A673 (cell line): Measurements from ENCODE around the gene SLC4A7. TPM values are rescaled to one million over a fixed set of nuclear protein-coding genes. Genes with fewer than 3 reads are reported as not detected.

ENCODE experiments used
- BruUV-seq: library from RNA; stranded (reverse); fragments of 400-500 nt; replicated peaks from 2 replicates; lab custom pipeline; 2021; lab: Mats Ljungman, UMichigan
- CTCF ChIA-PET: fragments of 300-600 bp; sonication (Branson Sonifier 250); formaldehyde crosslinking; loops from one replicate; lab custom pipeline; 2022; ENCODE audit warnings: antibody characterized with exemption; lab: Charles Lee
- POLR2A ChIA-PET: fragments of 300-600 bp; sonication (Branson Sonifier 250); formaldehyde crosslinking; loops from one replicate; lab custom pipeline; 2022; ENCODE audit warnings: antibody characterized with exemption; ENCODE audit not compliant: low non-redundant PET; lab: Charles Lee
- DNase-seq: peaks from one replicate; pipeline ENCODE4 v3.0.0-alpha.2; 2015; ENCODE audit warnings: low spot score
- H3K27ac ChIP-seq: fragments of 200-600 bp; sonication (generic); 2 replicates; pipeline ENCODE4 v1.5.1; 2016; ENCODE audit warnings: mixed run types, low read depth, mild to moderate bottlenecking, mixed read lengths, antibody characterized with exemption, low read length; ENCODE audit not compliant: poor library complexity, severe bottlenecking
- H3K27me3 ChIP-seq: fragments of 200-600 bp; sonication (generic); replicated peaks from 2 replicates; pipeline ENCODE4 v1.6.1; 2017; ENCODE audit warnings: mixed run types, low read depth, mild to moderate bottlenecking, mixed read lengths, antibody characterized with exemption, low read length; ENCODE audit not compliant: insufficient read depth, poor library complexity
- H3K36me3 ChIP-seq: fragments of 200-600 bp; sonication (generic); 2 replicates; pipeline ENCODE4 v1.6.1; 2016; ENCODE audit warnings: mixed run types, mild to moderate bottlenecking, mixed read lengths, antibody characterized with exemption, low read length; ENCODE audit not compliant: insufficient read depth, poor library complexity, severe bottlenecking
- H3K4me1 ChIP-seq: fragments of 200-600 bp; sonication (generic); 2 replicates; pipeline ENCODE4 v1.6.1; 2017; ENCODE audit warnings: mixed run types, mild to moderate bottlenecking, mixed read lengths, antibody characterized with exemption, low read length; ENCODE audit not compliant: insufficient read depth, poor library complexity, severe bottlenecking
- H3K4me3 ChIP-seq: fragments of 200-600 bp; sonication (generic); 2 replicates; pipeline ENCODE4 v1.5.1; 2016; ENCODE audit warnings: low read depth, mixed run types, mild to moderate bottlenecking, mixed read lengths, low read length; ENCODE audit not compliant: poor library complexity, severe bottlenecking
- H3K9me3 ChIP-seq: fragments of 200-600 bp; sonication (generic); 2 replicates; pipeline ENCODE4 v1.6.1; 2016; ENCODE audit warnings: mixed run types, low read depth, mild to moderate bottlenecking, mixed read lengths, antibody characterized with exemption, low read length; ENCODE audit not compliant: poor library complexity, severe bottlenecking
- EZH2 ChIP-seq: fragments of 200-600 bp; sonication (generic); IDR thresholded peaks from 2 replicates; pipeline ENCODE4 v1.6.1; 2017; ENCODE audit warnings: borderline replicate concordance, low read depth, mild to moderate bottlenecking, mixed read lengths, antibody characterized with exemption, low read length; ENCODE audit not compliant: poor library complexity, severe bottlenecking
- intact Hi-C: fragments of 100-400 bp; cut with micrococcal nuclease; formaldehyde crosslinking; loops from one replicate; pipeline ENCODE4 v1.10.0; 2022; ENCODE audit not compliant: unreplicated experiment
- total RNA-seq: library from RNA; stranded (reverse); gene quantifications from 2 replicates; pipeline ENCODE4 v1.2.3, GENCODE V29; 2021
- TF ChIP-seq, protein P1 (sequence below): fragments of 300-800, 200-600 bp; sonication (generic); conservative IDR thresholded peaks from 2 replicates; pipeline ENCODE4 v1.5.1; 2017; ENCODE audit warnings: low read depth, mild to moderate bottlenecking, antibody characterized with exemption, low read length, moderate library complexity, mixed read lengths

Gene SLC4A7
- total RNA-seq, 1 experiment from 2014 or later: 22.6 TPM

DNA sequence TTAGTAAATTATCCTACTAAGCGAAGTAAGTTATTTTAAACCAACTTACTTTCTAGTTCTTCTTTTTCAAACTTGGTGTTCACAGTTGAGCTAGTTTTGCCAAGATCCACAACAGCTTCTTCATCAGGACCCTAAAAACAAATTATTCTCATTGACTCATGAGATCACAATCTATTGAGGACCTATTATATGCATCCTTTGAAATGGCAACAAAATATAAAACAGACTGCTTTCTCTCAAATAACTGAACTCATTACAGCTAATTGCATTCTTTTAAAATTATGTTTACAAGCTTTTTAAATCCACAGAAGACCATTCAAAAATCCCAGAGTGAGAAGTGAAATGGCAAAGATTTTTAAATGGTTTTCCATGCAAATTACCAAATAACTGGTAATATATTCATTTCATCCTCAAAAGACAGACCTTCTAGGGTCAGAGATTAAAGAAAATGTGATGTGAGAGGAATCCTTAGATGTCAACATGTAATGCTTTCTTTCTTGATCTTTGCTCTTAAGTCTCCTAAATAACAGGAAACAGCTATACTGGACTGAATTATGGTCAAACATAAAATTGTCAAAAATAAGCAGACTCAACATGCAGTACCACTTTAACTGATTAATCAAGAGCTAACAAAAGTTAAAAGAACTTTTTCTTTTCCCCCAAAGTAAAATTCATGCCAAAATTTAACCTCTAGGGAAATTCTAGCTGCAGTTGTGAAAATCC, 31.7 kb downstream of the SLC4A7 start:
- BruUV-seq: no TSS peak
- H3K36me3 ChIP-seq: no peaks in the 10 kb centered on the region
- no peaks in the 10 kb centered on the region for H3K27me3 ChIP-seq
- H3K4me1 ChIP-seq: peaks cover 9% of the 10 kb centered on the region
- H3K4me3 ChIP-seq: no peak overlapping the region
- ChIA-PET POLR2A (no interaction called here), CTCF (no interaction called here)
- intact Hi-C loops: no loop called here
- no peak overlapping the region for H3K27ac ChIP-seq
- TF ChIP-seq EZH2: no peak
- TF ChIP-seq, protein P1, sequence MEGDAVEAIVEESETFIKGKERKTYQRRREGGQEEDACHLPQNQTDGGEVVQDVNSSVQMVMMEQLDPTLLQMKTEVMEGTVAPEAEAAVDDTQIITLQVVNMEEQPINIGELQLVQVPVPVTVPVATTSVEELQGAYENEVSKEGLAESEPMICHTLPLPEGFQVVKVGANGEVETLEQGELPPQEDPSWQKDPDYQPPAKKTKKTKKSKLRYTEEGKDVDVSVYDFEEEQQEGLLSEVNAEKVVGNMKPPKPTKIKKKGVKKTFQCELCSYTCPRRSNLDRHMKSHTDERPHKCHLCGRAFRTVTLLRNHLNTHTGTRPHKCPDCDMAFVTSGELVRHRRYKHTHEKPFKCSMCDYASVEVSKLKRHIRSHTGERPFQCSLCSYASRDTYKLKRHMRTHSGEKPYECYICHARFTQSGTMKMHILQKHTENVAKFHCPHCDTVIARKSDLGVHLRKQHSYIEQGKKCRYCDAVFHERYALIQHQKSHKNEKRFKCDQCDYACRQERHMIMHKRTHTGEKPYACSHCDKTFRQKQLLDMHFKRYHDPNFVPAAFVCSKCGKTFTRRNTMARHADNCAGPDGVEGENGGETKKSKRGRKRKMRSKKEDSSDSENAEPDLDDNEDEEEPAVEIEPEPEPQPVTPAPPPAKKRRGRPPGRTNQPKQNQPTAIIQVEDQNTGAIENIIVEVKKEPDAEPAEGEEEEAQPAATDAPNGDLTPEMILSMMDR: no peak
- DNase-seq: no peak
- no peaks in the 10 kb centered on the region for H3K9me3 ChIP-seq

DNA sequence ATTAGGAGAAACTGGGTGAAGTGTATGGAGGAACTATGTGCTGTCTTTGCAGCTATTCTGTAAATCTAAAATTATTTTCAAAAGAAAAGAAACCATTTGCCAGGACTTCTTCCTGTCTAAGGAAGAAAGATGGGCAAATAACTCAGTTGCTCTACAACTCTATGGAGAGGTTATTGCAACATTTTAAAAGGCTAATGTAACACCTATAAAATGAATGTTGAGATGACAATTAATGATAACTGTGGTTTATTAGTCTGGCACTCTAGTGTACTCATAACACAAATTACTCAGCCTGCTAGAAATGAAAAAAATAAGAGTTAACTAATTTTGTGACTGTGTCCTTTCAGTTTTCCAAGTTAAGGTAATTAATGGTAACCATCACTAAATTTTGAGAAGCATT, 32.3 kb downstream of the SLC4A7 start:
- ChIA-PET CTCF (no interaction called here), POLR2A (no interaction called here)
- DNase-seq: no peak
- Histone ChIP-seq H3K4me1 (peaks cover 9% of the 10 kb centered on the region), H3K27ac (no peak overlapping the region), H3K36me3 (no peaks in the 10 kb centered on the region), H3K9me3 (no peaks in the 10 kb centered on the region), H3K4me3 (no peak overlapping the region), H3K27me3 (no peaks in the 10 kb centered on the region)
- TF ChIP-seq EZH2: no peak
- TF ChIP-seq, protein P1: no peak
- BruUV-seq: no TSS peak
- intact Hi-C loops: no loop called here

DNA sequence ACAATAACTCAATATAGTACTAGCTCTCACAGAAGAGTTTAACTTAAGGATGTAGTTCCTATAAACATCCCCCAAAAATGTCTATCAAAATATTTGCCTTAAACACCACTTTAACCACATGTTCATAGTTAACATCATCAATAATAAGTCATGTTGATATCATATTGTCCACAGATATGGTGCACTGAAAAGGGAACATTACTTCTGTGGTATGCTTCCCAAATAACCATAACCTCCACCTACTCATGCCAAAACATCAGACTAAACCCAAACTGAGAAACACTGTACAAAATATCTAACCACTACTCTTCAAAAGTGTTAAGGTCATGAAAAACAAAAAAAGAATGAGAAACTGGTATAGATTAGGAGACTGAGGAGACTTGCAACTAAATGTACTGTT, 32.9 kb downstream of the SLC4A7 start:
- DNase-seq: no peak
- no TSS peak for BruUV-seq
- H3K36me3 ChIP-seq: no peaks in the 10 kb centered on the region
- no peaks in the 10 kb centered on the region for H3K9me3 ChIP-seq
- intact Hi-C loops: no loop called here
- ChIA-PET POLR2A (no interaction called here), CTCF (no interaction called here)
- H3K27me3 ChIP-seq: no peaks in the 10 kb centered on the region
- peaks cover 9% of the 10 kb centered on the region for H3K4me1 ChIP-seq
- no peak overlapping the region for H3K4me3 ChIP-seq
- H3K27ac ChIP-seq: no peak overlapping the region
- TF ChIP-seq, protein P1: no peak
- no peak for TF ChIP-seq EZH2
